Endothelial cell (in vitro differentiated cells): Measurements from ENCODE around the gene RGS3. TPM values are rescaled to one million over a fixed set of nuclear protein-coding genes. Genes with fewer than 3 reads are reported as not detected.

ENCODE experiments used
- DNase-seq: peaks from one replicate; pipeline ENCODE4 v3.0.0; 2021; ENCODE audit warnings: low spot score
- H3K27ac Mint-ChIP-seq: one replicate; pipeline ENCODE4 v1.8.0; 2021; ENCODE audit warnings: mixed read lengths, inconsistent platforms; ENCODE audit not compliant: unreplicated experiment
- H3K27me3 Mint-ChIP-seq: one replicate; pipeline ENCODE4 v1.8.0; 2021; ENCODE audit warnings: mild to moderate bottlenecking, moderate library complexity, mixed read lengths, inconsistent platforms; ENCODE audit not compliant: unreplicated experiment
- H3K36me3 Mint-ChIP-seq: one replicate; pipeline ENCODE4 v1.8.0; 2021; ENCODE audit warnings: mild to moderate bottlenecking, low read depth, mixed read lengths, inconsistent platforms; ENCODE audit not compliant: unreplicated experiment
- H3K4me1 Mint-ChIP-seq: one replicate; pipeline ENCODE4 v1.8.0; 2021; ENCODE audit warnings: mild to moderate bottlenecking, mixed read lengths, inconsistent platforms; ENCODE audit not compliant: unreplicated experiment
- H3K4me3 Mint-ChIP-seq: one replicate; pipeline ENCODE4 v1.8.0; 2021; ENCODE audit warnings: mild to moderate bottlenecking, mixed read lengths, inconsistent platforms; ENCODE audit not compliant: unreplicated experiment
- H3K9me3 Mint-ChIP-seq: one replicate; pipeline ENCODE4 v1.8.0; 2021; ENCODE audit warnings: mixed read lengths, inconsistent platforms; ENCODE audit not compliant: unreplicated experiment
- total RNA-seq: library from RNA; stranded (reverse); fragmentation: NEBNext Ultra II Directional; extraction: Animal tissue kit (Norgen Biotek cat#: 25700); gene quantifications from one replicate; pipeline ENCODE4 v1.2.1, GENCODE V29; 2021; ENCODE audit not compliant: unreplicated experiment
- TF ChIP-seq, protein P1 (sequence below): fragments of 200-600 bp; sonication (generic); IDR thresholded peaks from one replicate; pipeline ENCODE4 v1.5.0; 2021; ENCODE audit warnings: antibody characterized with exemption; ENCODE audit not compliant: unreplicated experiment

The RGS3 gene
- total RNA-seq, 1 donor from 2014 or later: 474 TPM

GRCh38 chr9:113541019-113541900 is 77.7 kb downstream of the RGS3 start:
- Mint-ChIP-seq H3K4me3 (peak overlapping the region; percentile 85), H3K9me3 (no peaks in the 10 kb centered on the region)
- TF ChIP-seq, protein P1, sequence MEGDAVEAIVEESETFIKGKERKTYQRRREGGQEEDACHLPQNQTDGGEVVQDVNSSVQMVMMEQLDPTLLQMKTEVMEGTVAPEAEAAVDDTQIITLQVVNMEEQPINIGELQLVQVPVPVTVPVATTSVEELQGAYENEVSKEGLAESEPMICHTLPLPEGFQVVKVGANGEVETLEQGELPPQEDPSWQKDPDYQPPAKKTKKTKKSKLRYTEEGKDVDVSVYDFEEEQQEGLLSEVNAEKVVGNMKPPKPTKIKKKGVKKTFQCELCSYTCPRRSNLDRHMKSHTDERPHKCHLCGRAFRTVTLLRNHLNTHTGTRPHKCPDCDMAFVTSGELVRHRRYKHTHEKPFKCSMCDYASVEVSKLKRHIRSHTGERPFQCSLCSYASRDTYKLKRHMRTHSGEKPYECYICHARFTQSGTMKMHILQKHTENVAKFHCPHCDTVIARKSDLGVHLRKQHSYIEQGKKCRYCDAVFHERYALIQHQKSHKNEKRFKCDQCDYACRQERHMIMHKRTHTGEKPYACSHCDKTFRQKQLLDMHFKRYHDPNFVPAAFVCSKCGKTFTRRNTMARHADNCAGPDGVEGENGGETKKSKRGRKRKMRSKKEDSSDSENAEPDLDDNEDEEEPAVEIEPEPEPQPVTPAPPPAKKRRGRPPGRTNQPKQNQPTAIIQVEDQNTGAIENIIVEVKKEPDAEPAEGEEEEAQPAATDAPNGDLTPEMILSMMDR: no peak

DNA sequence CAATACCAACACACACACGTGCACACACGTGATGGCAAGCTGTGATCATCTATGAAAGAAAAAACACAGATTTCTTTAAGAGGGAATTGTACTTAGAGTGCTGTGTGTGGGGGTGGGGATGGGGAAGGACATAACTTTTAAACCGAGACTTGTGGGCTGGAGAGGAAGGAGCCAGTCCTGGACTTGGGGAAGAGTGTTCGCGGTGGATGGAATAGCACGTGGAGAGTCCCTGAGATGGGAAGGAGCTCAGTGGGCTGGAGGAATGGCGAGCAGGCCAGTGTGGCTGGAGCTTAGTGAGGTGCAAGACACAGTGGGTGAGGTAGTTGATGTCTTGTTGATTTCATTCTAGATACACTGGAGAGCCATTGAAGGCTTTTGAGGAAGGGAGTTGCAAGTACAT is 78.5 kb downstream of the RGS3 start:
- no peak for DNase-seq
- Mint-ChIP-seq H3K27me3 (peaks cover 40% of the 10 kb centered on the region), H3K27ac (peak overlapping the region; percentile 88), H3K36me3 (peaks cover 79% of the 10 kb centered on the region), H3K4me1 (peaks cover 86% of the 10 kb centered on the region), H3K9me3 (no peaks in the 10 kb centered on the region), H3K4me3 (peak overlapping the region; percentile 85)
- TF ChIP-seq, protein P1: no peak

More at GRCh38 chr9:113541019-113541900, 77.7 kb downstream of the RGS3 start:
- H3K27ac Mint-ChIP-seq: no peak overlapping the region
- peaks cover 46% of the 10 kb centered on the region for H3K27me3 Mint-ChIP-seq
- peaks cover 82% of the 10 kb centered on the region for H3K36me3 Mint-ChIP-seq
- DNase-seq: no peak
- peaks cover 82% of the 10 kb centered on the region for H3K4me1 Mint-ChIP-seq

DNA sequence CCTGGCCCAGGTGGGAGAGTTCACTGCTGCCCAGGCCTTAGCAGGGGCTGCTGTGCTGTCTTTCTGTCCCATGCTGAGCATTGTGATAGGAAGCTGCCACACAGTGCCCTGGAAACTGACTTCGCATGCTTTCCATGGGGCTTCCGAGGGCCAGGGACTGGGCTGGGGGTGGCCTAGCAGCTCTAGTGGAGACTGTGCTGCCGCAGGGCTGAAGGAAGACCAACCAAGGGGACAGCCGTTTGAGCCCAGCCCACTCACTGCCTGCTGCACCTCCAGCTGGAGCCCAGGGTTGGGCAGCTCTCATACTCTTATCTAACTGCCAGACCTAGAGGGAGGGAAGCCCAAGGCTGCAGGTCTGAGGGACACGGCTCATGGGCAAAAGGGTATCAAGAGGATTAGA is 79.2 kb downstream of the RGS3 start:
- peaks cover 32% of the 10 kb centered on the region for H3K27me3 Mint-ChIP-seq
- H3K9me3 Mint-ChIP-seq: no peaks in the 10 kb centered on the region
- no peak for DNase-seq
- peak overlapping the region; percentile 84 for H3K27ac Mint-ChIP-seq
- peaks cover 78% of the 10 kb centered on the region for H3K36me3 Mint-ChIP-seq
- TF ChIP-seq, protein P1: no peak
- H3K4me1 Mint-ChIP-seq: peaks cover 86% of the 10 kb centered on the region
- H3K4me3 Mint-ChIP-seq: peak overlapping the region; percentile 85

DNA sequence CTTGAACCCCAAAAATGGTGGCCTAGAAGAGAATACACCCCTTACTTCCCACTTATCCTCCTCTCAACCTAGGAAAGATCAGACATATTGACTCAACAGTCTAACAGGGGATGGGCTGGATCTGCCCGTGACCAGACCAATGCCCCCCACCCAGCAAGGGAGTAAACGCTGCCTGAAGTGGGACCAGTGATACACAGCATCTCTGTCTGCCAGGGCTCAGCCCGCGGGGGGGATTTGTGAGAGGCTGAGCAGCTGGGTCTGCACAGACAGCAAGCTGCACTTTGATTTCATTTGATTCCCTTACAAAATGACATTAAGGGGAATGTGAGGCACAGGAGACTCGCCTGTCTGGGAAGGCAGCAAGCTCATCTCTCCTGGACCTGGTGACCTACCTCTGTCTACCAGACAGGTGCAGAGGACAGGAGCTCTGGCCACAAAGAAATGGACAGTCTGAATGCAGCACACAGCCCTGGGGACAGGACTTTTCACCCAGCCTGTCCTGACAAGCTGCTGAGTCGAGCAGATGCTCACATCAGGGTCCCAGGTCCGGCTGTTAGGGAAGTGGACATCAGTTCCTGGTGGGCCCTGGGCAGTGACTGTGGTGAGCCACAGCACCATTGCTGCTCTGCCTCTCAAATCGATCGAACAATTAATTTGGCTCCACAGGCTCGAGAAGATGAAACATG is 79.9 kb downstream of the RGS3 start:
- H3K36me3 Mint-ChIP-seq: peaks cover 79% of the 10 kb centered on the region
- DNase-seq: no peak
- H3K9me3 Mint-ChIP-seq: no peaks in the 10 kb centered on the region
- H3K27ac Mint-ChIP-seq: peak overlapping the region; percentile 84
- H3K4me1 Mint-ChIP-seq: peaks cover 92% of the 10 kb centered on the region
- peaks cover 30% of the 10 kb centered on the region for H3K27me3 Mint-ChIP-seq
- TF ChIP-seq, protein P1: no peak
- peak overlapping the region; percentile 73 for H3K4me3 Mint-ChIP-seq

- peaks cover 74% of the 10 kb centered on the region for H3K36me3 Mint-ChIP-seq
- no peaks in the 10 kb centered on the region for H3K9me3 Mint-ChIP-seq
- TF ChIP-seq, protein P1: no peak
- peaks cover 29% of the 10 kb centered on the region for H3K27me3 Mint-ChIP-seq
- no peak overlapping the region for H3K27ac Mint-ChIP-seq
- peak overlapping the region; percentile 63 for H3K4me3 Mint-ChIP-seq
- no peak for DNase-seq
- peaks cover 91% of the 10 kb centered on the region for H3K4me1 Mint-ChIP-seq
These were observed 80.4 kb downstream of the RGS3 start for GRCh38 chr9:113543982-113544303.
